B cell (primary cell): ENCODE data around the gene PRKACB. TPM values are rescaled to one million over a fixed set of nuclear protein-coding genes. Genes with fewer than 3 reads are reported as not detected.

Source experiments
- ATAC-seq: fragments of 200-7000 bp; cut with Tn5 transposase; one replicate; pipeline ENCODE4 v1.10.0; 2021; ENCODE audit warnings: low read depth, mild to moderate bottlenecking, moderate number of reproducible peaks, moderate library complexity
- CTCF ChIA-PET: fragments of 350-600 bp; sonication (Branson Sonifier 250); formaldehyde crosslinking; loops from one replicate; lab custom pipeline; 2021; ENCODE audit warnings: antibody characterized with exemption, inconsistent platforms; lab: Charles Lee
- POLR2A ChIA-PET: fragments of 350-600 bp; sonication (Branson Sonifier 250); formaldehyde crosslinking; loops from one replicate; lab custom pipeline; 2021; ENCODE audit warnings: antibody characterized with exemption; lab: Charles Lee
- DNase-seq: peaks from one replicate; pipeline ENCODE4 v3.0.0; 2013
- H2AFZ ChIP-seq: 2 replicates; pipeline ENCODE4 v1.6.1; 2012; ENCODE audit warnings: mild to moderate bottlenecking, low read depth, low read length; ENCODE audit not compliant: insufficient read depth, poor library complexity, severe bottlenecking
- H3K27ac ChIP-seq, 2 donors: 1 replicate in 1 of 2; 2 replicates in 1 of 2; pipeline ENCODE4 v1.5.1; 2012 to 2013; ENCODE audit warnings: low read length in 2 of 2, mild to moderate bottlenecking in 2 of 2, moderate library complexity in 1 of 2
- H3K27me3 ChIP-seq, 4 experiments: fragments of 200-600 bp in 1 of 4; sonication (generic) in 1 of 4; replicated peaks in 1 of 4; 1 replicate in 2 of 4; 2 replicates in 2 of 4; pipeline versions ENCODE4 v1.6.1 to v1.7.0; 2013 to 2016; ENCODE audit warnings: low read length in 3 of 4, mild to moderate bottlenecking in 2 of 4, mixed read lengths in 1 of 4, moderate library complexity in 1 of 4; ENCODE audit not compliant: insufficient read depth in 4 of 4, control insufficient read depth in 3 of 4; ENCODE audit errors: control extremely low read depth in 1 of 4
- H3K36me3 ChIP-seq, 2 experiments: replicated peaks in 1 of 2; 1 replicate in 1 of 2; 2 replicates in 1 of 2; pipeline versions ENCODE4 v1.6.1 to v1.7.1; 2013; ENCODE audit warnings: low read length in 1 of 2; ENCODE audit not compliant: insufficient read depth in 2 of 2, control insufficient read depth in 1 of 2; ENCODE audit errors: control extremely low read depth in 1 of 2, extremely low read depth in 1 of 2
- H3K4me1 ChIP-seq, 2 donors: fragments of 200-600 bp in 1 of 2; sonication (generic) in 1 of 2; 1 replicate in 1 of 2; 2 replicates in 1 of 2; pipeline versions ENCODE4 v1.5.1 to v1.6.1; 2013 to 2017; ENCODE audit warnings: low read length in 2 of 2; ENCODE audit not compliant: control insufficient read depth in 2 of 2, insufficient read depth in 2 of 2
- H3K4me2 ChIP-seq: replicated peaks from 2 replicates; pipeline ENCODE3; 2012; ENCODE audit warnings: mild to moderate bottlenecking, low read depth, low read length; ENCODE audit not compliant: poor library complexity, severe bottlenecking
- H3K4me3 ChIP-seq, 5 experiments: fragments of 200-600 bp in 1 of 5; sonication (generic) in 1 of 5; 1 replicate in 3 of 5; 2 replicates in 2 of 5; pipeline versions ENCODE4 v1.5.1 to v1.7.0; 2011 to 2016; ENCODE audit warnings: low read length in 4 of 5, mild to moderate bottlenecking in 4 of 5, low read depth in 2 of 5, control low read depth in 1 of 5, moderate library complexity in 1 of 5; ENCODE audit not compliant: insufficient read depth in 1 of 5; ENCODE audit errors: control extremely low read depth in 1 of 5, extremely low read depth in 1 of 5
- H3K79me2 ChIP-seq: fragments of 200-600 bp; sonication (generic); one replicate; pipeline ENCODE4 v1.6.0; 2016; ENCODE audit warnings: low read length; ENCODE audit not compliant: control insufficient read depth, insufficient read depth
- H3K9ac ChIP-seq: fragments of 200-600 bp; sonication (generic); 2 replicates; pipeline ENCODE4 v1.6.1; 2017; ENCODE audit warnings: mild to moderate bottlenecking, low read length, moderate library complexity
- H3K9me3 ChIP-seq, 3 donors: one replicate each; pipeline versions ENCODE4 v1.6.1 to v1.7.1; 2013; ENCODE audit warnings: low read length in 2 of 3; ENCODE audit not compliant: control insufficient read depth in 2 of 3, insufficient read depth in 1 of 3; ENCODE audit errors: control extremely low read depth in 1 of 3
- H4K20me1 ChIP-seq: 2 replicates; pipeline ENCODE4 v1.6.0; 2012; ENCODE audit warnings: mild to moderate bottlenecking, low read length; ENCODE audit not compliant: insufficient read depth, control insufficient read depth, poor library complexity, severe bottlenecking
- H3K27ac Mint-ChIP-seq: one replicate; pipeline ENCODE4 v1.8.0; 2021; ENCODE audit warnings: mixed read lengths
- H3K27me3 Mint-ChIP-seq: one replicate; pipeline ENCODE4 v1.8.0; 2021; ENCODE audit warnings: mixed read lengths
- H3K4me1 Mint-ChIP-seq: one replicate; pipeline ENCODE4 v1.8.0; 2021; ENCODE audit warnings: mixed read lengths
- H3K4me3 Mint-ChIP-seq: one replicate; pipeline ENCODE4 v1.8.0; 2021; ENCODE audit warnings: mixed read lengths
- H3K9me3 Mint-ChIP-seq: one replicate; pipeline ENCODE4 v1.8.0; 2022; ENCODE audit warnings: mixed read lengths; ENCODE audit not compliant: insufficient read depth
- EZH2 ChIP-seq: IDR thresholded peaks from 2 replicates; pipeline ENCODE4 v1.6.1; 2012; ENCODE audit warnings: borderline replicate concordance, low read depth, mild to moderate bottlenecking, moderate library complexity, low read length; ENCODE audit not compliant: insufficient read depth, poor library complexity, severe bottlenecking
- WGBS: methylation state at CpG from one replicate; pipeline ENCODE4 v1.1.5; 2013; ENCODE audit warnings: missing lambda C conversion rate; ENCODE audit not compliant: insufficient coverage; 5-methylcytosine and 5-hydroxymethylcytosine counted together
- intact Hi-C: fragments of 100-400 bp; cut with micrococcal nuclease; formaldehyde crosslinking; loops from one replicate; pipeline ENCODE4 v1.10.0; 2022
- polyA plus RNA-seq: library from polyadenylated mRNA; depleted of rRNA; stranded (reverse); fragments of >200 nt; gene quantifications from 2 replicates; pipeline ENCODE4 v1.2.3, GENCODE V29; 2012
- total RNA-seq, 2 donors: library from RNA; stranded (reverse); fragments of 120-200 nt in 1 of 2; gene quantifications; 1 replicate in 1 of 2; 2 replicates in 1 of 2; pipeline versions ENCODE4 v1.2.3 to v1.2.4, GENCODE V29; 2013 to 2022
- TF ChIP-seq, protein P1 (sequence below): fragments of 200-600 bp; IDR thresholded peaks from one replicate; pipeline ENCODE4 v1.8.0; 2022; ENCODE audit warnings: antibody characterized with exemption, mild to moderate bottlenecking

PRKACB gene
- total and polyA plus RNA-seq, 2 donors (not counting 1 experiment from before 2014, with no cell fraction given): 14.9 to 53.9 TPM

DNA sequence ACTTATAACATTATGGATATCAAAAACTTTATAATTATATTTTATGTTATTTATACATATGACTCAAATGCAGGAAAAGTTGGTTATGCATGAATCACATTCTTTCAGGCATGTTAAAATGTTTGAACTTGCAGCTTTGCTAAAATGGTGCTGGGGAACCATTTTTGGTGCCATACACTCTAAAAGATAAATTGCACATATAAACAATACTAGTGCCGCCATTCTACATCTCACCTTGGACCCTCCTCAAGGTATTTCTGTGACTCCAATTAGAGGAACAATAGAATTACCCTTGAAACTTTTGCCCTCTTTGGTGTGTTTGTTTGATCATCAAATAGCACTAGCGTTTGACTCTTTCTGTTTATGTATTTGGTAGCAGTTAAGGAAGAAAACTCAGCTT, 997 bp downstream of the PRKACB start:
- peak overlapping the region; percentile 95 for H3K27ac Mint-ChIP-seq
- H3K27me3 Mint-ChIP-seq: no peaks in the 10 kb centered on the region
- Histone ChIP-seq H3K9me3 (peaks cover 0 to 4% (median 0%) of the 10 kb centered on the region in 3 donors), H3K9ac (peak overlapping the region; percentile 86), H3K79me2 (peaks cover 50% of the 10 kb centered on the region), H3K36me3 (no peaks in the 10 kb centered on the region), H3K27me3 (no peaks in the 10 kb centered on the region), H4K20me1 (no peaks in the 10 kb centered on the region), H3K4me2 (peak overlapping the region; percentile 73), H2AFZ (peak overlapping the region; percentile 83), H3K4me3 (peak overlapping the region; percentile 46 to 85 (median 63)), H3K4me1 (peaks cover 2 to 38% of the 10 kb centered on the region in 2 donors), H3K27ac (peak overlapping the region; percentile 74 to 92)
- no peaks in the 10 kb centered on the region for H3K9me3 Mint-ChIP-seq
- intact Hi-C loops: loop anchor here (2.0 to 10.0 kb wide), 3 partner anchors 37 to 546 kb away; partner anchors contain the start of genes GNG5, SPATA1 and SSX2IP
- CTCF ChIA-PET: interaction anchor here (0.9 to 10.4 kb wide), 17 partner anchors 11 to 627 kb away, joined by 3 to 285 read pairs (median 6); partner anchors contain the start of gene CTBS
- WGBS: no CpG with 5 or more reads among the region's 2 CpGs
- POLR2A ChIA-PET: interaction anchor here (0.9 to 1.5 kb wide), 4 partner anchors 153 to 429 kb away, joined by 3 to 5 read pairs (median 3); partner anchors contain the start of gene CTBS
- ATAC-seq: no peak
- peak overlapping the region; percentile 91 for H3K4me3 Mint-ChIP-seq
- DNase-seq: peak; percentile 50
- peaks cover 42% of the 10 kb centered on the region for H3K4me1 Mint-ChIP-seq
- no peak for TF ChIP-seq EZH2
- TF ChIP-seq, protein P1, sequence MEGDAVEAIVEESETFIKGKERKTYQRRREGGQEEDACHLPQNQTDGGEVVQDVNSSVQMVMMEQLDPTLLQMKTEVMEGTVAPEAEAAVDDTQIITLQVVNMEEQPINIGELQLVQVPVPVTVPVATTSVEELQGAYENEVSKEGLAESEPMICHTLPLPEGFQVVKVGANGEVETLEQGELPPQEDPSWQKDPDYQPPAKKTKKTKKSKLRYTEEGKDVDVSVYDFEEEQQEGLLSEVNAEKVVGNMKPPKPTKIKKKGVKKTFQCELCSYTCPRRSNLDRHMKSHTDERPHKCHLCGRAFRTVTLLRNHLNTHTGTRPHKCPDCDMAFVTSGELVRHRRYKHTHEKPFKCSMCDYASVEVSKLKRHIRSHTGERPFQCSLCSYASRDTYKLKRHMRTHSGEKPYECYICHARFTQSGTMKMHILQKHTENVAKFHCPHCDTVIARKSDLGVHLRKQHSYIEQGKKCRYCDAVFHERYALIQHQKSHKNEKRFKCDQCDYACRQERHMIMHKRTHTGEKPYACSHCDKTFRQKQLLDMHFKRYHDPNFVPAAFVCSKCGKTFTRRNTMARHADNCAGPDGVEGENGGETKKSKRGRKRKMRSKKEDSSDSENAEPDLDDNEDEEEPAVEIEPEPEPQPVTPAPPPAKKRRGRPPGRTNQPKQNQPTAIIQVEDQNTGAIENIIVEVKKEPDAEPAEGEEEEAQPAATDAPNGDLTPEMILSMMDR: no peak

DNA sequence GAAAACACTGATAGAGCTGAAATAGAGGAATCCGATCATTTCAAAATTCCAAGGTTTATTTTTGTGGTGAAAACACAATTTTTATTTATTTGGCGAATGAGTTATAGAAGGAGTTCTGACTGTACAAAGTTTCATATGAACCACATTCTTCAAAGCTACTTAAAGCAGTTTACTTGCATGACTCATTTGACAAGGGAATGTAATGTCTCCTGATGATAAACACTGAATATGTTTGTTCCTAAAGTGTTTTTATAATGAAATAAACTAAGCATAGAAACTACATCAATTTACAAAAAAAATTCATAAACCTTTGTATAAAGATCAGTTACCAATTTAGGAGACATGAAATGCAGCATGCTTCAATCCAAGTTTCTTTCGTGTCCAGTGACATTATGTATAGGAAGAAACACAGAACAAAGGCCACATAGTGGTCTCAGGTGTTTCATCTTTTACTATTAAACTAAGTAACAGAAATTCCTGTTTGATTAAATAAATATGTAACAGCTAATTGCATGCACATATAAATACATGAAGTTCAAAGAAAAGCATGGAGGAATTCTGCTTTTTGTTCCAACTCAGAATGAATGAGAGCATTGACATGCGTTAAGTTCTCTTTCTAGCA, 2.5 kb downstream of the PRKACB start:
- WGBS: no CpG with 5 or more reads among the region's 4 CpGs
- Histone ChIP-seq H3K4me1 (peaks cover 14 to 50% of the 10 kb centered on the region in 2 donors), H2AFZ (no peak overlapping the region), H3K27me3 (no peaks in the 10 kb centered on the region), H3K9ac (peak overlapping the region; percentile 86), H3K79me2 (peaks cover 64% of the 10 kb centered on the region), H3K27ac (peak overlapping the region; percentile 15 to 92), H3K4me2 (peak overlapping the region; percentile 73), H3K36me3 (no peaks in the 10 kb centered on the region), H4K20me1 (no peaks in the 10 kb centered on the region), H3K4me3 (peak overlapping the region in 4 of 5 experiments; percentile 58 to 85 (median 64)), H3K9me3 (peaks cover 0 to 4% (median 0%) of the 10 kb centered on the region in 3 donors)
- Mint-ChIP-seq H3K27me3 (no peaks in the 10 kb centered on the region), H3K27ac (peak overlapping the region; percentile 73), H3K4me3 (peak overlapping the region; percentile 91), H3K4me1 (peaks cover 54% of the 10 kb centered on the region), H3K9me3 (no peaks in the 10 kb centered on the region)
- ATAC-seq: no peak
- TF ChIP-seq, protein P1: no peak
- no peak for TF ChIP-seq EZH2
- no peak for DNase-seq
- POLR2A ChIA-PET: no interaction called here
- CTCF ChIA-PET: interaction anchor here (1.0 to 10.4 kb wide), 4 partner anchors 288 to 802 kb away, joined by 3 to 285 read pairs (median 22); no protein-coding TSS in a partner anchor
- intact Hi-C loops: loop anchor here (2.0 to 10.0 kb wide), 3 partner anchors 14 to 358 kb away; partner anchors contain the start of genes GNG5 and SPATA1
